AG09319 (cell line): Measurements from ENCODE around the gene ST6GAL2.

Experiments
- DNase-seq: peaks from one replicate; pipeline ENCODE4 v3.0.0-alpha.2; 2010; ENCODE audit warnings: low read depth; ENCODE audit errors: extremely low read depth
- CTCF ChIP-seq: IDR thresholded peaks from 2 replicates; pipeline ENCODE4 v1.5.1; 2011; ENCODE audit warnings: low read depth, mild to moderate bottlenecking, inconsistent platforms, low read length, moderate library complexity

The ST6GAL2 gene

GRCh38 chr2:106863387-106863786, 22.6 kb downstream of the ST6GAL2 start:
- DNase-seq = no peak

GRCh38 chr2:106859498-106859897, 26.5 kb downstream of the ST6GAL2 start:
- no peak for TF ChIP-seq CTCF
- DNase-seq = no peak

More at GRCh38 chr2:106863387-106863786, 22.6 kb downstream of the ST6GAL2 start:
- TF ChIP-seq CTCF = no peak; the same call in none of the 2 replicates

- TF ChIP-seq CTCF = no peak
- DNase-seq = no peak
These were observed 27.2 kb downstream of the ST6GAL2 start for GRCh38 chr2:106858810-106859209.

- no peak for DNase-seq
- TF ChIP-seq CTCF = no peak
These were observed 28.0 kb downstream of the ST6GAL2 start for GRCh38 chr2:106857882-106858478.

GRCh38 chr2:106853631-106854030, 32.3 kb downstream of the ST6GAL2 start:
- no peak for DNase-seq
- no peak for TF ChIP-seq CTCF

- TF ChIP-seq CTCF = no peak
- DNase-seq = no peak
These were observed 34.0 kb downstream of the ST6GAL2 start for GRCh38 chr2:106851881-106852501.

GRCh38 chr2:106851087-106851874, 34.7 kb downstream of the ST6GAL2 start:
- DNase-seq = no peak
- no peak for TF ChIP-seq CTCF
